ENCODE data around the gene RGS14. TPM values are rescaled to one million over a fixed set of nuclear protein-coding genes. Genes with fewer than 3 reads are reported as not detected.
A peak's percentile ranks its signal among the peaks of the same experiment; 100 is the strongest.

RGS14 gene
- total RNA-seq, 4 donors from 2014 or later: 16.5 to 49.6 (median 24.4) TPM

GRCh38 chr5:177310757-177311391 lies 46.9 kb upstream of the RGS14 start:
- Histone ChIP-seq H3K27me3 (no peaks in the 10 kb centered on the region), H3K4me1 (peaks cover 20 to 36% (median 27%) of the 10 kb centered on the region in 4 donors), H3K27ac (peak overlapping the region; percentile 63 to 70 (median 67)), H3K36me3 (no peaks in the 10 kb centered on the region), H3K4me3 (peak overlapping the region in 3 of 4 donors; percentile 38 to 76 (median 44)), H3K9me3 (no peaks in the 10 kb centered on the region)
- 12 to 14% methylated on average over 6 to 19 of the region's 20 CpGs for WGBS, 2 donors (ENCODE audit: low coverage in 1 of 2)
- in situ Hi-C loops (cut with MboI; ENCODE audit: low pct_ligation_motif_present in 1 of 4, low pct_unique_long_range_greater_than_20kb in 1 of 4, low sequenced_read_pairs in 3 of 4) (loop anchor here in 1 of 4 donors (25.0 kb wide), 1 partner anchor 151 kb away; the partner anchor contains the start of gene DBN1), intact Hi-C loops (cut with DNase I; ENCODE audit: low total_unique reads) (loop anchor here (10.0 kb wide), 1 partner anchor 144 kb away; no protein-coding TSS in a partner anchor)
- TF ChIP-seq POLR2AphosphoS5 (IDR thresholded peaks at IDR 0.05) (peak in 1 of 3 donors; percentile 20), POLR2A (IDR thresholded peaks at IDR 0.05) (no peak), EP300 (IDR thresholded peaks at IDR 0.05; ENCODE audit: low read depth) (no peak)
- DNase-seq: peak; percentile 70

- peak; percentile 38 for DNase-seq
- H3K27ac ChIP-seq: peak overlapping the region; percentile 63 to 70 (median 67)
- WGBS, 2 donors (ENCODE audit: low coverage in 1 of 2): 4% methylated on average over 23 of the region's 23 CpGs; no CpG with 5 or more reads in 1 of the 2 donors
- no peaks in the 10 kb centered on the region for H3K27me3 ChIP-seq
- TF ChIP-seq POLR2A (IDR thresholded peaks at IDR 0.05) (no peak), POLR2AphosphoS5 (IDR thresholded peaks at IDR 0.05) (no peak), CTCF (IDR thresholded peaks at IDR 0.05) (no peak), EP300 (IDR thresholded peaks at IDR 0.05; ENCODE audit: low read depth) (no peak)
- peak overlapping the region; percentile 2 to 76 (median 41) for H3K4me3 ChIP-seq
- intact Hi-C loops (cut with DNase I; ENCODE audit: low total_unique reads) (loop anchor here (10.0 kb wide), 1 partner anchor 143 kb away; no protein-coding TSS in a partner anchor), in situ Hi-C loops (cut with MboI; ENCODE audit: low pct_ligation_motif_present in 1 of 4, low pct_unique_long_range_greater_than_20kb in 1 of 4, low sequenced_read_pairs in 3 of 4) (loop anchor here in 1 of 4 donors (25.0 kb wide), 1 partner anchor 151 kb away; the partner anchor contains the start of gene DBN1)
- H3K36me3 ChIP-seq: no peaks in the 10 kb centered on the region
- peaks cover 20 to 35% (median 27%) of the 10 kb centered on the region in 4 donors for H3K4me1 ChIP-seq
- H3K9me3 ChIP-seq: no peaks in the 10 kb centered on the region
Measured at GRCh38 chr5:177311392-177311722, 46.4 kb upstream of the RGS14 start.

- no peaks in the 10 kb centered on the region for H3K36me3 ChIP-seq
- WGBS, 2 donors (ENCODE audit: low coverage in 1 of 2): 2% methylated on average over 13 of the region's 78 CpGs; no CpG with 5 or more reads in 1 of the 2 donors
- peaks cover 20 to 35% (median 27%) of the 10 kb centered on the region in 4 donors for H3K4me1 ChIP-seq
- TF ChIP-seq EP300 (IDR thresholded peaks at IDR 0.05; ENCODE audit: low read depth): no peak
- TF ChIP-seq POLR2A (IDR thresholded peaks at IDR 0.05): no peak
- TF ChIP-seq POLR2AphosphoS5 (IDR thresholded peaks at IDR 0.05): no peak
- no peak for TF ChIP-seq CTCF (IDR thresholded peaks at IDR 0.05)
- no peaks in the 10 kb centered on the region for H3K27me3 ChIP-seq
- in situ Hi-C loops (cut with MboI; ENCODE audit: low pct_ligation_motif_present in 1 of 4, low pct_unique_long_range_greater_than_20kb in 1 of 4, low sequenced_read_pairs in 3 of 4) (loop anchor here in 1 of 4 donors (25.0 kb wide), 1 partner anchor 150 kb away; the partner anchor contains the start of gene DBN1), intact Hi-C loops (cut with DNase I; ENCODE audit: low total_unique reads) (loop anchor here (10.0 kb wide), 1 partner anchor 143 kb away; no protein-coding TSS in a partner anchor)
- H3K4me3 ChIP-seq: peak within 1 kb of the TSS; percentile 2 to 76 (median 41)
- DNase-seq: peak; percentile 98
- no peaks in the 10 kb centered on the region for H3K9me3 ChIP-seq
- H3K27ac ChIP-seq: peak within 1 kb of the TSS; percentile 63 to 70 (median 67)
Measured at GRCh38 chr5:177311723-177312648, 45.7 kb upstream of the RGS14 start, which contains the start of gene MXD3. Gene MXD3, minus strand, starts transcription at chr5:177311898. Its CDS starts 68 bp downstream, at chr5:177311830.

GRCh38 chr5:177312649-177313181 lies 45.0 kb upstream of the RGS14 start:
- WGBS, 2 donors (ENCODE audit: low coverage in 1 of 2): 5 to 9% methylated on average over 4 to 18 of the region's 19 CpGs
- intact Hi-C loops (cut with DNase I; ENCODE audit: low total_unique reads): loop anchor here (10.0 kb wide), 1 partner anchor 142 kb away; no protein-coding TSS in a partner anchor
- peaks cover 20 to 35% (median 27%) of the 10 kb centered on the region in 4 donors for H3K4me1 ChIP-seq
- in situ Hi-C loops (cut with MboI; ENCODE audit: low pct_ligation_motif_present in 1 of 4, low pct_unique_long_range_greater_than_20kb in 1 of 4, low sequenced_read_pairs in 3 of 4): loop anchor here in 1 of 4 donors (25.0 kb wide), 1 partner anchor 150 kb away; the partner anchor contains the start of gene DBN1
- no peak for TF ChIP-seq EP300 (IDR thresholded peaks at IDR 0.05; ENCODE audit: low read depth)
- no peak for TF ChIP-seq CTCF (IDR thresholded peaks at IDR 0.05)
- TF ChIP-seq POLR2AphosphoS5 (IDR thresholded peaks at IDR 0.05): no peak
- no peak for TF ChIP-seq POLR2A (IDR thresholded peaks at IDR 0.05)
- H3K36me3 ChIP-seq: no peaks in the 10 kb centered on the region
- peak overlapping the region in 1 of 4 donors; percentile 76 for H3K4me3 ChIP-seq
- no peaks in the 10 kb centered on the region for H3K27me3 ChIP-seq
- peak; percentile 54 for DNase-seq
- H3K9me3 ChIP-seq: no peaks in the 10 kb centered on the region
- H3K27ac ChIP-seq: peak overlapping the region in 3 of 4 donors; percentile 30 to 43 (median 39)
